ENCODE measurements around the gene CCDC191. TPM values are rescaled to one million over a fixed set of nuclear protein-coding genes. Genes with fewer than 3 reads are reported as not detected.

The CCDC191 gene
- total RNA-seq, 2 experiments from 2014 or later, result 4.2 to 5.0 TPM

- CTCF ChIA-PET (ENCODE audit: unreplicated experiment), result no interaction called here
Measured at GRCh38 chr3:113966172-113966571, 90.2 kb downstream of the CCDC191 start.

GRCh38 chr3:113963879-113964278 lies 92.4 kb downstream of the CCDC191 start:
- no peak for DNase-seq (ENCODE audit: low spot score)
- Histone ChIP-seq H3K4me2 (ENCODE audit: low read length) (no peak overlapping the region), H3K9me2 (ENCODE audit: insufficient read depth, low read length) (no peaks in the 10 kb centered on the region), H4K20me1 (ENCODE audit: insufficient read depth, low read length) (no peaks in the 10 kb centered on the region), H3K9me3 (ENCODE audit: low read length) (no peaks in the 10 kb centered on the region), H3K36me3 (ENCODE audit: insufficient read depth, low read length) (peaks cover 49% of the 10 kb centered on the region), H3K79me2 (ENCODE audit: insufficient read depth, low read depth, low read length) (no peaks in the 10 kb centered on the region), H3K4me1 (ENCODE audit: insufficient read depth, low read length, poor library complexity, severe bottlenecking) (no peaks in the 10 kb centered on the region), H3K27ac (ENCODE audit: low read depth, low read length, poor library complexity, severe bottlenecking) (no peak overlapping the region), H2AFZ (ENCODE audit: low read length) (no peak overlapping the region), H3K4me3 (ENCODE audit: low read depth, low read length, poor library complexity, severe bottlenecking) (no peak overlapping the region)
- ChIA-PET CTCF (ENCODE audit: unreplicated experiment) (no interaction called here), POLR2A (no interaction called here)
- intact Hi-C loops (cut with micrococcal nuclease; ENCODE audit: unreplicated experiment), result no loop called here
- BruUV-seq (replicated peaks), result no TSS peak
- TF ChIP-seq CTCF (conservative IDR thresholded peaks at IDR 0.05; ENCODE audit: low read length) (no peak), EZH2phosphoT487 (IDR thresholded peaks at IDR 0.05; ENCODE audit: borderline replicate concordance, low read depth, low read length) (no peak)

More at GRCh38 chr3:113966172-113966571, 90.2 kb downstream of the CCDC191 start:
- 0 out of 2 replicates have a peak, but pooled peaks have one; percentile 20 for TF ChIP-seq CTCF (conservative IDR thresholded peaks at IDR 0.05; ENCODE audit: low read length)
- no peak for TF ChIP-seq EZH2phosphoT487 (IDR thresholded peaks at IDR 0.05; ENCODE audit: borderline replicate concordance, low read depth, low read length)
- no TSS peak for BruUV-seq (replicated peaks)
- H3K4me3 ChIP-seq (ENCODE audit: low read depth, low read length, poor library complexity, severe bottlenecking), result no peak overlapping the region
- H3K36me3 ChIP-seq (ENCODE audit: insufficient read depth, low read length), result peaks cover 27% of the 10 kb centered on the region
- no peak overlapping the region for H2AFZ ChIP-seq (ENCODE audit: low read length)
- no peak overlapping the region for H3K4me2 ChIP-seq (ENCODE audit: low read length)
- H3K9me2 ChIP-seq (ENCODE audit: insufficient read depth, low read length), result no peaks in the 10 kb centered on the region
- no peak for DNase-seq (ENCODE audit: low spot score)
- intact Hi-C loops (cut with micrococcal nuclease; ENCODE audit: unreplicated experiment), result no loop called here
- no peaks in the 10 kb centered on the region for H4K20me1 ChIP-seq (ENCODE audit: insufficient read depth, low read length)
- no peaks in the 10 kb centered on the region for H3K79me2 ChIP-seq (ENCODE audit: insufficient read depth, low read depth, low read length)
- POLR2A ChIA-PET, result interaction anchor here (1.6 kb wide), 1 partner anchor 41 kb away, joined by 7 read pairs; no protein-coding TSS in a partner anchor
- H3K4me1 ChIP-seq (ENCODE audit: insufficient read depth, low read length, poor library complexity, severe bottlenecking), result no peaks in the 10 kb centered on the region
- H3K27ac ChIP-seq (ENCODE audit: low read depth, low read length, poor library complexity, severe bottlenecking), result no peak overlapping the region
- no peaks in the 10 kb centered on the region for H3K9me3 ChIP-seq (ENCODE audit: low read length)

- H3K4me1 ChIP-seq (ENCODE audit: insufficient read depth, low read length, poor library complexity, severe bottlenecking), result peaks cover 9% of the 10 kb centered on the region
- intact Hi-C loops (cut with micrococcal nuclease; ENCODE audit: unreplicated experiment), result no loop called here
Measured at GRCh38 chr3:113954091-113954685, 102.1 kb downstream of the CCDC191 start.

More at GRCh38 chr3:113954091-113954685, 102.1 kb downstream of the CCDC191 start:
- no peaks in the 10 kb centered on the region for H4K20me1 ChIP-seq (ENCODE audit: insufficient read depth, low read length)
- no TSS peak for BruUV-seq (replicated peaks)
- peaks cover 93% of the 10 kb centered on the region for H3K36me3 ChIP-seq (ENCODE audit: insufficient read depth, low read length)
- ChIA-PET CTCF (ENCODE audit: unreplicated experiment) (no interaction called here), POLR2A (interaction anchor here (0.5 to 0.6 kb wide), 2 partner anchors 13 to 375 kb away, joined by 3 to 4 read pairs; no protein-coding TSS in a partner anchor)
- no peaks in the 10 kb centered on the region for H3K9me3 ChIP-seq (ENCODE audit: low read length)
- H3K4me2 ChIP-seq (ENCODE audit: low read length), result no peak overlapping the region
- H3K27ac ChIP-seq (ENCODE audit: low read depth, low read length, poor library complexity, severe bottlenecking), result no peak overlapping the region
- no peaks in the 10 kb centered on the region for H3K9me2 ChIP-seq (ENCODE audit: insufficient read depth, low read length)
- no peak overlapping the region for H2AFZ ChIP-seq (ENCODE audit: low read length)
- peaks cover 5% of the 10 kb centered on the region; the same call in 1 of the 2 replicates for H3K79me2 ChIP-seq (ENCODE audit: insufficient read depth, low read depth, low read length)
- DNase-seq (ENCODE audit: low spot score), result no peak
- no peak overlapping the region for H3K4me3 ChIP-seq (ENCODE audit: low read depth, low read length, poor library complexity, severe bottlenecking)
- TF ChIP-seq EZH2phosphoT487 (IDR thresholded peaks at IDR 0.05; ENCODE audit: borderline replicate concordance, low read depth, low read length) (no peak), CTCF (conservative IDR thresholded peaks at IDR 0.05; ENCODE audit: low read length) (no peak)

Measured in OCI-LY7 (cell line).